ENCODE results near the gene RPL13. TPM values are rescaled to one million over a fixed set of nuclear protein-coding genes. Genes with fewer than 3 reads are reported as not detected.

RPL13 gene
- total RNA-seq, 1 experiment from 2014 or later: 2,157 TPM

DNA sequence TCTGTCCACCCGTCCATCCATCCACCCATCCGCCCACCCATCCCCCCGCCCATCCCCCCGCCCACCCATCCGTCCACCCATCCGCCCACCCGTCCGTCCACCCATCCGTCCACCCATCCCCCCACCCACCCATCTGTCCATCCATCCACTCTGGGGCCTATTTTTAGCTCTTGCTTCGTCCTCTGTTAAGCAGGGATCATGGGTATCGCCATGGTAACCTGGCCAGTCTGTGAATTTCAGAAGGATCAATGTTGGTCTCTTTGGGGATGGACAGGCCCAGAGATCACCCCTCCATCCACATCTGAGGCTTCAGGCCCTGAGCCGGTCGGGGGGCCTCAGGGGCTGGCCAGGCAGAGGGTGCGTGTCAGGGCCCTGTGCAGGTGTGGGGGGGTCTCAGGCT, 37.7 kb downstream of the RPL13 start:
- Histone ChIP-seq H3K14ac (ENCODE audit: insufficient read depth, low read length) (no peak overlapping the region), H3K56ac (ENCODE audit: insufficient read length, low read depth, low read length) (no peak overlapping the region), H3K23me2 (ENCODE audit: insufficient read length, low read depth, low read length, poor library complexity, severe bottlenecking) (no peaks in the 10 kb centered on the region), H4K91ac (ENCODE audit: insufficient read length, low read depth, low read length) (no peak overlapping the region), H3K23ac (ENCODE audit: insufficient read length, low read depth, low read length) (no peak overlapping the region), H2BK15ac (ENCODE audit: low read depth, low read length) (no peak overlapping the region), H3T11ph (ENCODE audit: low read length) (no peak overlapping the region), H3K9ac (ENCODE audit: extremely low read depth, insufficient read length, low read length) (no peak overlapping the region), H3K18ac (ENCODE audit: insufficient read length, low read depth, low read length) (no peak overlapping the region), H4K8ac (replicated peaks; ENCODE audit: insufficient read length, low read depth, low read length) (no peak overlapping the region), H3K79me1 (ENCODE audit: insufficient read depth, low read depth, low read length, poor library complexity, severe bottlenecking) (no peaks in the 10 kb centered on the region), H3K27ac (ENCODE audit: insufficient read length, low read depth, low read length) (no peak overlapping the region), H2BK5ac (ENCODE audit: insufficient read length, low read length) (no peak overlapping the region), H3K27me3 (ENCODE audit: insufficient read depth, low read length) (no peaks in the 10 kb centered on the region), H2AFZ (ENCODE audit: low read length) (no peak overlapping the region), H2BK120ac (ENCODE audit: low read depth, low read length, poor library complexity, severe bottlenecking) (no peak overlapping the region), H3K4ac (ENCODE audit: low read depth, low read length) (no peak overlapping the region), H3K4me1 (ENCODE audit: insufficient read depth, low read length) (no peaks in the 10 kb centered on the region; the same call in 1 of the 2 replicates), H2AK5ac (ENCODE audit: insufficient read length, low read length) (no peak overlapping the region), H2BK20ac (ENCODE audit: low read depth, low read length, poor library complexity, severe bottlenecking) (no peak overlapping the region), H3K9me3 (ENCODE audit: control insufficient read depth, low read depth, low read length) (no peaks in the 10 kb centered on the region), H3K79me2 (ENCODE audit: insufficient read depth, low read length) (no peaks in the 10 kb centered on the region), H4K20me1 (ENCODE audit: control insufficient read depth, insufficient read depth, insufficient read length) (no peaks in the 10 kb centered on the region), H4K5ac (ENCODE audit: insufficient read length, low read depth, low read length) (no peak overlapping the region), H2BK12ac (ENCODE audit: insufficient read length, low read depth, low read length) (no peak overlapping the region), H3K4me2 (ENCODE audit: insufficient read depth, insufficient read length, low read length) (no peak overlapping the region)
- TF ChIP-seq, protein P1, sequence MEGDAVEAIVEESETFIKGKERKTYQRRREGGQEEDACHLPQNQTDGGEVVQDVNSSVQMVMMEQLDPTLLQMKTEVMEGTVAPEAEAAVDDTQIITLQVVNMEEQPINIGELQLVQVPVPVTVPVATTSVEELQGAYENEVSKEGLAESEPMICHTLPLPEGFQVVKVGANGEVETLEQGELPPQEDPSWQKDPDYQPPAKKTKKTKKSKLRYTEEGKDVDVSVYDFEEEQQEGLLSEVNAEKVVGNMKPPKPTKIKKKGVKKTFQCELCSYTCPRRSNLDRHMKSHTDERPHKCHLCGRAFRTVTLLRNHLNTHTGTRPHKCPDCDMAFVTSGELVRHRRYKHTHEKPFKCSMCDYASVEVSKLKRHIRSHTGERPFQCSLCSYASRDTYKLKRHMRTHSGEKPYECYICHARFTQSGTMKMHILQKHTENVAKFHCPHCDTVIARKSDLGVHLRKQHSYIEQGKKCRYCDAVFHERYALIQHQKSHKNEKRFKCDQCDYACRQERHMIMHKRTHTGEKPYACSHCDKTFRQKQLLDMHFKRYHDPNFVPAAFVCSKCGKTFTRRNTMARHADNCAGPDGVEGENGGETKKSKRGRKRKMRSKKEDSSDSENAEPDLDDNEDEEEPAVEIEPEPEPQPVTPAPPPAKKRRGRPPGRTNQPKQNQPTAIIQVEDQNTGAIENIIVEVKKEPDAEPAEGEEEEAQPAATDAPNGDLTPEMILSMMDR (conservative IDR thresholded peaks at IDR 0.05): no peak
- Mint-ChIP-seq H3K27ac (no peak overlapping the region), H3K27me3 (ENCODE audit: low read depth) (peaks cover 4% of the 10 kb centered on the region), H3K9me3 (no peaks in the 10 kb centered on the region; a peak in 1 of 5 replicates), H3K4me3 (no peak overlapping the region), H3K4me1 (peaks cover 5 to 12% of the 10 kb centered on the region in 2 experiments), H3K36me3 (ENCODE audit: insufficient read depth in 1 of 3, low read depth in 3 of 3) (0 out of 7 replicates have a peak, but pooled peaks cover 0 to 3% (median 0%) of the 10 kb centered on the region in 3 experiments)
- DNase-seq: no peak
- WGBS (ENCODE audit: extremely low coverage, insufficient read length, low lambda C conversion rate): no CpG with 5 or more reads among the region's 14 CpGs
